Spleen (tissue), 7 donors: ENCODE results near the gene PSMC6.

Experiments used
- POLR2A ChIP-seq, 3 donors: fragments of 450-650 bp; IDR thresholded peaks; one replicate each; pipeline ENCODE4 v1.5.1; 2017; ENCODE audit warnings: antibody characterized with exemption in 3 of 3, mild to moderate bottlenecking in 1 of 3
- POLR2AphosphoS5 ChIP-seq, 3 donors: sonication (generic); formaldehyde crosslinking; IDR thresholded peaks; one replicate each; pipeline ENCODE4 v1.5.1; 2017; ENCODE audit warnings: antibody characterized with exemption in 3 of 3
- TF ChIP-seq, protein P1 (sequence below), 11 experiments: fragments of 200-600 bp in 7 of 11; fragments of 450-650 bp in 4 of 11; sonication (generic) in 4 of 11; IDR thresholded peaks in 8 of 11; conservative IDR thresholded peaks in 3 of 11; 1 replicate in 7 of 11; 2 replicates in 4 of 11; pipeline versions ENCODE4 v1.4.0 to v1.8.0; 2016 to 2021; ENCODE audit warnings: antibody characterized with exemption in 11 of 11, inconsistent platforms in 4 of 11, mild to moderate bottlenecking in 1 of 11
- donor health status: DM: no; HTN: no; CAD: no; lungs with moderate emphysema.
- donor health status: DM: no; HTN: no; CAD: no.
- donor health status: DM: no; HTN: no; CAD: no.

DNA sequence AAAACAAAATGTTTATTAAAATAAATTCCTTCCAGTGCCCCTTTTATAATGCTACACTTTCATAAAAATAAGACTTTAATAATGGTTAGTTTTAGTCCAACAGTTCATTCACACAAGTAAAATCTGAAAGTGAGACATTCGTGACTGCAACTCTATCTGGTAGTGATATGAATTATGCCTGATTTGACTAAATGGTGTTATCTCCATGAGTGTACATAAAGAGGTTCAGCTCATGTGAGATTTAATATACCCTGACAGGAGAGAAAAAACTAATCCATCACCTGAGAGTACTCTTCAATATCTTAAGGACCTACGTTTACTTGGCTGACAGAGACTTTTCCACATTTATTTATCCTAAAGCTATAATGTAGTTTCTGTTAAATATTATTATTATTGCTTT is 45.7 kb upstream of the PSMC6 start:
- TF ChIP-seq, protein P1, sequence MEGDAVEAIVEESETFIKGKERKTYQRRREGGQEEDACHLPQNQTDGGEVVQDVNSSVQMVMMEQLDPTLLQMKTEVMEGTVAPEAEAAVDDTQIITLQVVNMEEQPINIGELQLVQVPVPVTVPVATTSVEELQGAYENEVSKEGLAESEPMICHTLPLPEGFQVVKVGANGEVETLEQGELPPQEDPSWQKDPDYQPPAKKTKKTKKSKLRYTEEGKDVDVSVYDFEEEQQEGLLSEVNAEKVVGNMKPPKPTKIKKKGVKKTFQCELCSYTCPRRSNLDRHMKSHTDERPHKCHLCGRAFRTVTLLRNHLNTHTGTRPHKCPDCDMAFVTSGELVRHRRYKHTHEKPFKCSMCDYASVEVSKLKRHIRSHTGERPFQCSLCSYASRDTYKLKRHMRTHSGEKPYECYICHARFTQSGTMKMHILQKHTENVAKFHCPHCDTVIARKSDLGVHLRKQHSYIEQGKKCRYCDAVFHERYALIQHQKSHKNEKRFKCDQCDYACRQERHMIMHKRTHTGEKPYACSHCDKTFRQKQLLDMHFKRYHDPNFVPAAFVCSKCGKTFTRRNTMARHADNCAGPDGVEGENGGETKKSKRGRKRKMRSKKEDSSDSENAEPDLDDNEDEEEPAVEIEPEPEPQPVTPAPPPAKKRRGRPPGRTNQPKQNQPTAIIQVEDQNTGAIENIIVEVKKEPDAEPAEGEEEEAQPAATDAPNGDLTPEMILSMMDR (IDR thresholded peaks at IDR 0.05 in 8 of 11, conservative IDR thresholded peaks at IDR 0.05 in 3 of 11), result no peak
- TF ChIP-seq POLR2A (IDR thresholded peaks at IDR 0.05) (no peak), POLR2AphosphoS5 (IDR thresholded peaks at IDR 0.05) (no peak)
